GM19023 (cell line): Measurements from ENCODE around the gene MCOLN3.

ENCODE experiments used
- ATAC-seq: cut with Tn5 transposase; IDR thresholded peaks from one replicate; pipeline ENCODE4 v1.9.1; 2021; ENCODE audit warnings: mild to moderate bottlenecking, moderate library complexity; ENCODE audit not compliant: unreplicated experiment

MCOLN3 gene

DNA sequence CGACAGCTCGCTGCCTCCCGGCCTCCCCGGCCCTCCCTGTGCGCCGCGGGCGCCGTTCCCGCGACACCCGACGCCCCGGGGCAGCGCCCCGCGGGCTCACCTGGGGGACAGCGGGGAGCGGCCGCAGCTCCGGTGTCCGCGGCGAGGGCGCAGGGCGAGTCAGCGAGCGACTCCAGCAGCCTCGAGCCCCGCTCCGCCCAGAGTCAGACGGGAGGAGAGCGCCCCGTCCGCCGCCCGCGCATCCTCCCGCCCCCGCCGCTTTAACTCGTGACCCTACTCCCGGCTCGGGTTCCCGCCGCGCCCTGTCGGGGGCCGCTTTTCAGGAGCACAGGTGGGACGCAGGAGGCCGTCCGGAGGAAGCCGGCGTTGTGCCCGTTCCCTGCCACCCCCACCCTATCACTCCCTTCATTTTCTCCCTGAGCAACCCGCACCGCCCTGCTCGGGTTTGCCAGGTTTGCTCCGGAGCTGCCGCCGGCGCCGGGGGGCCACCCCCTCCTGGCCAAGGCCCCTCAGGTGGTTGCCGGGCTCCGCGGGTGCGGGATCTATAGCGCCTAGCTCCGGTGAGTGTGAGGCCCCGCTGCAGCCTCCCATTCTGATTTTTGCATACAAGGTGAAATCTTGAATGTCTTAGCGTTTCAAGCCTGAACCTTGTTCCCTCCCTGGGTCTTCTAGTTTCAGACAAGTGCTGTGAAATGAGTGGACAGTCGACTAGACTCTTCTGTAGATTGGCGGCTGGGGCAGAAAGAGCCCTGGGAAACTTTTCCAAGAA, at the start of gene MCOLN3:
Gene MCOLN3 (minus strand): TSS at position 205 of the 769 bp plus-strand sequence. CDS start 3,140 bp downstream, outside the sequence.
- ATAC-seq = peak; percentile 78

- ATAC-seq = no peak
Measured at GRCh38 chr1:85093644-85094043, 45.3 kb upstream of the MCOLN3 start.

DNA sequence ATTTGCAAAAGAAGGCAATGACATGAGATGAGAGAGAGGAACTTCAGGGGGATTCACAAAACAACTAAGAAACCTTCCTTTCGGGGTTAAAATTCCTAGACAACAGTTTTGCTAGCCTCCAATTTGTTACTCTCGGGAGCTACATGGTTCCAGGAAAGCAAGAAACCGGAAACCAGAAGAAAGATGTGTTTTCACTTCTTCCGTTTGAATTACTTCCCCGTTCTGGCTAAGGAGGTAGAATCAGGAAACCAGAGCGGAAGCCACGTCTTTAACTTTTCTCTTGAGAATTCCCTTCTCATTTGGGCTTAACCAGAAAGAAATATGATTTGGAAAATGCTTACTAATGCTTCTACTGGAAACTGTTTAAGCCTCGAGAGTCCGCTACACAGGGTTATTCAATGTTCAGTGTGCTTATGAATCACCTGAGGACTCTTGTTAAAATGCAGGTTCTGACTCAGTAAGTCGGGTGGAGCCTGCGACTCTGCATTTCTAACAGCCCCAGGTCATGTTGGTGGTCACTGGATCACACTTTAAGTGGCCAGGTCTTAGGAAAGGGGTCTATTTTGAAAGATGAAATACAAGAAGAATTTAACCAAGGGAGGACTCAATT, 43.5 kb upstream of the MCOLN3 start:
- no peak for ATAC-seq

- ATAC-seq = no peak
Measured at GRCh38 chr1:85090225-85090624, 41.9 kb upstream of the MCOLN3 start.

DNA sequence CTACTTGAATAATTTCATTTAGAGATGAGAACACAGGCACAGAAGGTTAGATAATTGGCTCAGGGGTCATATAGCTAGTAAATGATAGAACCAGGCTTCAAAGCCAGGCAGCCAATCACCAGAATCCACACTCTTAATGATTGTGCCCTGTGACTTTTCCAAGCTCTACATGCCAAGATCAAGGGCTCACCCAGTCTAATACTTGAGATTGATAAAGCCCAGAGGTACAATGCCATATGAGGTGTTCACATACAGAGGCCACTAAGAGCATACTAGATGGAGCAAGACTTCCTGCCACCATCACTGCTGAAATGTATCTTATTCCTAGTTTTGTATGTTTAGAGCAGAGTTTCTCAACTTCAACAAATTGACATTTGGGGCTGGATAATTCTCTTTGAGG, 40.9 kb upstream of the MCOLN3 start:
- ATAC-seq = no peak

DNA sequence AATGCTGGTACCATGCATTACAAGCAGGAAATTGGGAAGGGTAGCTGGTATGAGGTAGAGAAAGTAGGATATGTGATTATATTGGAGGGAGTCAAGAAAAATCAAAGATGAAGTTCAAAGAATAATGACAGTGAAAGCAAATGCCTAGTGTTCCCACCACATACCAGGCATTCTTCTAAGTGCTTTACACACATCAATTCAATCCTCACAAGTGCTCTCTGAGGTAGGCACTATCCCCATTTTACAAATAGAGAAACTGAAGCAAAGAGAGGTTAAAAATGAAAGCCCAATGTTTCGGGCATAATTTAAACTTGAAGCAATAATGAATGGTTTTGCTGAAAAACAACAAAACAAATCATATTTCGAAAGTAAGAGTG, 40.1 kb upstream of the MCOLN3 start:
- ATAC-seq = no peak

DNA sequence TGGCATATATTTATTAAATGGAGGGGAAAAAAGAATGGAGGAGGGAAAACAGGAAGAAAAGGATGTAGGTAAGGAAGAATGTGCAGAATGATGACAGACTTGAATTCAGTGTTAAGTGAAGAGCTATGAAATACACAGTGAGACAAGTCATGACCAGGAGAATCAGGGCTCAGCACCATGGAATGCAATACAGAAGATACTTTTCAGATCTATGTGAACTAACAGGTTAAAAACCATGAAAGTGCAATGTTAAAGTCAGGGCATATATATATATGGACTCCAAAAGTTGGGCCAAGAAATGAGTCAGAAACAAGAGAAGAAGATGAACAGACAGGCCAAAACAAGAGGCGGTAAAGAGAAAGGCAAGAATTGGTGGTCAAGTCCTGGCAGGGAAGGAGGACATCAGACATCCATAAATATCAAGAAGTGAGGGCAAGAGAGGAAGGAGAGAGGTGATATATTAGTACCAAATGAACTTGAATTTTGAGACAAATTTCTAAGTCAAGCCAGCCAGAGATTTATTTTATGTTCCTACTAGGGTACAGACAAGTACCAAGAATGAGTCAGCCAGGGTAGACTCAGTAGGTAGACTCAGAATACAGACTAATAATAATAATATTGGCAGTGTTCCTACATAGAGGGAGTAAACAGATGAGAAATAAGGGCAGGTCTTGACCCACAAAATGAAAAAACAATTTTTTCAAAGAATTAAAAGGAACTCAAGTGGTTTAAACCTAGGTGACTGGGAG, 39.5 kb upstream of the MCOLN3 start:
- ATAC-seq = no peak

GRCh38 chr1:85085417-85085816, 37.1 kb upstream of the MCOLN3 start:
- no peak for ATAC-seq

DNA sequence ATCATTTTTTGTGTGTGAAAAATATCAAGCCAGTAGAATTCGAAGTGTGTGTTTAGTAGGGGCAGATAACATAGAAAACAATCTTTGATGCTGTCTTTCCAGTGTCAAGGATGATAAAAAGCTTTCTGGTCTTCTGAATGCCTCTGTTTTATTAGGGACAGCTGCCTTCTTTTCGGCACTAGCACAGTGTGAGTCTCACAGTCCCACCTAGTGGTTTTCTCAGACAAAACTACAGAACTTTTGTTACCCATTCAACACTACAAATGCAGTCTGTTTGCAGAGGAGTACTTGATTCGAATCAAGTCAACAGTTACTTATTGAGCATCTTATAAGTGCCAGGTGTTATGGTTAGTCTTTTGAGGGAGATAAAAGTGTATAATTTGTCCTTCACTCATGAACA, 30.6 kb upstream of the MCOLN3 start:
- ATAC-seq = no peak

GRCh38 chr1:85074365-85074964, 26.2 kb upstream of the MCOLN3 start:
- no peak for ATAC-seq

DNA sequence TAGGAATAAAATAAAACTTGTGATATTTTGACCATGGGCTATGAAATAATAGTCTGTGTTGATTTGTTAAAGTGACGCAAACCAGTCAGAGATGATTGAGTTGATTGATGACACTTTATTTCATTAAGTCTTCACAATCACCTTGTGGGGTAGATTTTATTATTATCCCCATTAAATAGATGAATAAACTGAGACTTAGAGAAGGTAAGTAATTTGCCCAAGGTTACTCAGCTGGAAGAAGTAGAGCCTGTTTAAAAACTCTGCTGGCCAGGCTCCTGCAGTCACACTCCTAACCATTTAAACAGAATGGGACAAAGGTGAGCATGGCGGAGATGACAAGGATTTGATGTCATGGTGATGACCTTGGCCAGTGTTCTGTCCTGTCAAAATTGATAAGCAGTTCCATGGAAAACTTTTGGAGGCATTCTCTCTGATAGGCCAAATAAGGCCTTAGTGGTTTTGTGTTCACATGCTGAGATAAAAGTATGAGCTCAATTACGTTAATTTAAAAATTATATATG, 22.7 kb upstream of the MCOLN3 start:
- ATAC-seq = no peak

GRCh38 chr1:85068846-85069245, 20.5 kb upstream of the MCOLN3 start:
- no peak for ATAC-seq

GRCh38 chr1:85065550-85065949, 17.2 kb upstream of the MCOLN3 start:
- ATAC-seq = no peak

GRCh38 chr1:85062425-85063026, 14.2 kb upstream of the MCOLN3 start:
- ATAC-seq = no peak

DNA sequence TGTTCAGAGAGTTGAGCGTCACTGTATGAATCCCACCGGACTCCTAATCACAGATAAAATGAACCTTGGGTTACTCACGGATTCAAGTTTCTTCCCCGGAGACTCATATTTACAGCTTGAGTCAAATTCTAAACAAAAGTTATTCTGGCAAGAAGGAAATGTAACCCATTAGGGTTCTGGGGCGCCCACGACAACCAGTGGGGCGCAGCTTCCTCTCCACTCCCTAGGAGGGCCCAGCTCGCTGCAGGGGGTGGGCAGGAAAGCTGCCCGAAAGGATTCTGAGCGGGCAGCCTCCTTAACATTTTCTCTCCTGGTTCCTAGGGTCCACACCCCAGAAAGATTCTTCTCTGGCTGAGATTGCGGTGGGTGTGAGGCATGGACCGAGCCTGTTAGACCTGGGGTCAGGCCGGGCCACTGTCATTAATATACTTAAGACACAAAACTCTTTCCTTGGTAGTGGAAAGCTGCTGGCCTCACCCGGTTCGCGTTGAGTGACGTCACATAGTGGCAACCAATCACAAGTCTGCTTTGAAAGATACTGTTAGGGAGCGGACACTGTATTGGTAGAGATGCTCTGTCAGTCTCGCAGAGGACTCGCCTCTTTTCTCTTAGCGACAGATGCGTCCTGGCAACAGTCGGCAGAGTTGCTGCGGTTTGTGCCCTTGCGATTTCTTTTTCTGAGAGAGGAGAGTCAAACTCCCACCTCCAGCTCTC, 13.6 kb upstream of the MCOLN3 start:
- peak; percentile 100 for ATAC-seq

GRCh38 chr1:85060038-85060437, 11.7 kb upstream of the MCOLN3 start:
- no peak for ATAC-seq

- no peak for ATAC-seq
Measured at GRCh38 chr1:85059563-85059962, 11.3 kb upstream of the MCOLN3 start.

DNA sequence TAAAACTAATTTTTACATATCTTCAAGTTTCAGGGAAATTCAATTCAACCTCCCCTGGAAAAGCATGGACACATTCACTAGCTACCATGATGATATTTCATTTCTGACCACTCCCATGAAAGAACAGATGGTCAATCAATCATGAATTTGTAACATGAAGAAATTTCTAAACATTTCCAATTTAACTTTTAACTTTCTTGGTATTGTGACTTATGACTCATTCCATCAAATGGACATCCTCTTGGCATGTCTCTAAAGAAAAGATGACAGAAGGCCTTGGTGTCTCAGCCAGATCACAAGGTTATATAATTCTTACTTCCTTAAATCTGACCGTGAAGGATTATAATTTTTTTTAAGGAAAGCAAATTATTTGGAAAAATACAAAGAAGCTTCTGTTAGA, 10.5 kb upstream of the MCOLN3 start:
- no peak for ATAC-seq

- no peak for ATAC-seq
Measured at GRCh38 chr1:85058311-85058710, 10.0 kb upstream of the MCOLN3 start.

DNA sequence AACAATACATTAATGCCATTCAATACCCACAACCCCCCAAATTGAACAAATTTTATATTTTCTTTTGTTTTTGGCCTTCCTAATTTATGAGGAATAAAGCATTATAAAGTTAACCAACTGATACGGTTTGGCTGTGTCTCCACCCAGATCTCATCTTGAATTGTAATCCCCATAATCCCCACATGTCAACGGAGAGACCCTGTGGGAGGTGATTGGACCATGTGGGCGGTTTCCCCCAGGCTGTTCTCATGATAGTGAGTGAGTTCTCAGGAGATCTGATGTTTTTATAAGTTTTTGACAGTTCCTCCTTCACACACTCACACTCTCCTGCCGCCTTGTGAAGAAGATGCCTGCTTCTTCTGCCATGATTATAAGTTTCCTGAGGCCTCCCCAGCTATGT, 6.4 kb upstream of the MCOLN3 start:
- ATAC-seq = no peak
